DMS79 treated with DMSO at 0.1 percent for 48 hours (cell line): ENCODE measurements around the gene IDI1.
"Not testable (repeated sequence)": the region's sequence is repeated elsewhere in the genome, so short reads cannot be mapped to it uniquely, and the experiment has no call there.

ENCODE experiments used
- DNase-seq: peaks from one replicate; lab custom pipeline; 2025; lab: John Stamatoyannopoulos, UW

The IDI1 gene

DNA sequence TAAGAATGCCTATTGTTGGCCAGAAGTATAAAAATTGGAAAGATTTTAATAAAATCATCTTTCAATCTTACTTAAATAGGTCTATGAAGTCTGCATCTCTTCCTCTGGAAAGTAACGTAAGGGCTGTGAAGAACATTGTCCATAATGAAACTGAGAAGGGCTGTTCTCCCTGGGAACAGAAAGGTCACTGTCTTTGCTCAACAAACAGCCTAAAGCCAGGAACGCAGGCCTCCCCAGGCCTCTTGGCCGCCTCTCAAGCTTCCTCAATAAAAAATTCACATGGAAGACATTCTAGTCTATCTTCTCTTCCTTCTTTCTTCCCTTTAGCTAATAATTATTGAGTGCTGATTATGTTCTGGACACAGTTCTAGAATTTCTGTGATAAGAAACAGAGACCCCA is 14.2 kb downstream of the IDI1 start:
- no peak for DNase-seq

DNA sequence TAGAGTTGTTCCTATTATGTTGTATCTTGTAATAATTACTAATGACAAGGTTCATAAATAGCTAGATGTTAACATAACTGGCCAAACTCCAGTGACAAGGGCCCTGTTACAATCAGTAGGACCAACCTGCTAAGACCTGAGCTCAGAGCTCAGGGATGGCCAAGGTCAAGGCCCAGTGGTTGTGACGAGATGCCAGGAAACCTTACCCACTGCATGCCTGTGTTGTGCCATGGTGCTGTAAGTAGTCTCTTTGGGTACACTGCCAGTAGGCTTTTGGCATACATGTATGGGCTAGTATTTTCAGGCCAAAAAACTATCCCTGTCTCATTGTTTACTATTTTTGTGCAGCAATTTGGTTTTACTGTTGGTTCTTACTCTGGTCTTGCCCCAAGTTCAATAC is 15.3 kb downstream of the IDI1 start:
- DNase-seq, result no peak

- DNase-seq, result no peak
Observed at GRCh38 chr10:1029838-1030237, 19.1 kb downstream of the IDI1 start.

DNA sequence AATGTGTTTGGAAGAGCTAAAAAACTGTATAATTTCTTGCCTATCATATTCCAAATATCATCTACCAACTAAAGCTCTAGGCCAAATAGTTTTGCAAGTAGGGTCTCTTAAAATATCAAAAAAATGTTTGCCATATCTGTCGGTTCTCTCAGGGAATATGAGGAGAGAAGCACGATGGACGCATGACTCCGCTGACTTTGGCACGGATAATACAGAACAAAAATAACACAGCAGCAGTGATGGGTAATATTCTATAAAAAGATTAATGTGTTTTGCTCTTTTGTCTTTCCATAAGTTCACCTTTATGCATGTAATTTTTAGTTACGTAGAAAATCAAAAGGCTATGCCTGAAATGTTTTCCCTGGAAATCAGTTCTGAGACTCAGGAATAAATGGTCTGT is 22.3 kb downstream of the IDI1 start:
- DNase-seq, result no peak

GRCh38 chr10:1025683-1026082 is 23.2 kb downstream of the IDI1 start, which contains the start of gene IDI2:
TSS of gene IDI2 (minus strand) at chr10:1025859. CDS start at chr10:1024723, 1,136 bp downstream.
- DNase-seq, result no peak

- DNase-seq, result no peak
Observed at GRCh38 chr10:1024103-1024502, 24.8 kb downstream of the IDI1 start.

DNA sequence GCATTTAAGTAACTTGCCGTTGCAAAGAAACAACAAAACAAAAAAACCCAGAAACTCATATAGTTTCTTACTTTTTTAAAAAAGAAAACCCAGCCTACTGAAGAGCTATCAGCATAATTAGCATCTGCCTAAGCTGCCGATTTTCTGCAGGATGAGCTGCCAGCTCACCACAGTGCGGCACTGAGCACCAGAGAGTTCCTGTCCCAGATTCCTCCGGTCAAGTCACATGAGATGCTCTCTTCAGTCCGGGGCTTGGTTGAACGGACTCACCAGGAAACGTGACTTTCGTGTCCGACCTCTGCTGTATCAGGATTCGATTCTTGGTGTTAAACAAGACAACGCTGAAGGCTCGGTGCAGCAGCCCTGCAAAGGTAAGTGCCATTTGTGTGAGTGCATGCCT is 26.5 kb downstream of the IDI1 start:
- no peak for DNase-seq

DNA sequence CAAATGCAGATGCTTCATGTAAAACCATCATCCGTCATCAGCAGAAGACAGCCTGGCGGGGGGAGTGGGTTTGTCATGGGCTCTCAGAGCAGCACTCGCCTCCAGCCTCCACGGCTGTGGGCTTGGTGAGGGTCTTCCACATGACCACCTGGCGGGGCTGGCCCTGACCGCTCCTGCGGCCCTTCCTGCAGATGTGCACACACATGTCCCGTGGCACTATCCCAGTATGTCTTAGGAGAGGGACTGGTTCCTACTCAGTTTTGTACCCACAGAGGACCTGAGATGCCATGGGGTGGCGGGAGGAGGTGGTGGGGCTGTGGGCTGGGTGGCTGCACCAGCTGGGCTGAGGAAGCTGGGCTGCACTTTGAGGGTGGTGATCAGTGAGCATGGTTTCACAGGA is 28.0 kb downstream of the IDI1 start:
- no peak for DNase-seq

DNA sequence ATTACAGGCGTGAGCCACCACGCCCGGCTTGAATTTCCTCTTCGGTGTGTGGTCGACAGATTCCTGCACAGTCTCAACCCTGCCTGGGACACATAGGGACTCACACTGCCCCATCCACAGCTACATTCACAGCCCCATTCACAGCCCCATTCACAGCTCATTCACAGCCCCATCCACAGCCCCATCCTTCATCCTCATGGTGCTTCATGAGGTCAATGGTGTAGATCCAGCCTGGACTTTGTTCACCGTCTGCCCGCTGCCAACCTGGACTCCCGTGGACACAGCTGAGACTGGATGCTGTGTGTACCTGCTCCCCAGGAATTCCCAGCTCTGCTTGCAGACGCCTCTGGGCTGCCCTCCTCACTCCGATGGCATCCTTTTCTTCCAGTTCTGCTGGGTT is 28.5 kb downstream of the IDI1 start:
- DNase-seq, result no peak

DNA sequence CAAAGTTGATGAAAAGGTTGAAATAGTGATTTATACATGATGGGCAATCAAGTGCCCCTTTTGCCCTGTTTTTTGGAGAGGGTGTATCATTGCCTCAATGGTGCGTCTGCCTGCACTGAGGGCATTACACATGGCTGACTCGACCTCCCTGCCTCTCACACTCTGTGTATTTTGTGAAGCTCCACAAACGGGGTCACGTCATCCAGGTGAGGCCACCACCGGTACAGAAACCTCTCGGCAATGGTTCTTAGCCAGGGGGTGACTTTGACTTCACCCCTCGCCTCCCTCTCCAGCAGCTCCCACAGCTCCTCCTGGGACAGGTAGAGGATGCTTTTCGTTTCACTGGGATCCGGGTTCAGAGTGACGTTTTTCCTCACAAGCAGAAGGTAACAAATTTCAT is 29.6 kb downstream of the IDI1 start:
- DNase-seq, result no peak

DNA sequence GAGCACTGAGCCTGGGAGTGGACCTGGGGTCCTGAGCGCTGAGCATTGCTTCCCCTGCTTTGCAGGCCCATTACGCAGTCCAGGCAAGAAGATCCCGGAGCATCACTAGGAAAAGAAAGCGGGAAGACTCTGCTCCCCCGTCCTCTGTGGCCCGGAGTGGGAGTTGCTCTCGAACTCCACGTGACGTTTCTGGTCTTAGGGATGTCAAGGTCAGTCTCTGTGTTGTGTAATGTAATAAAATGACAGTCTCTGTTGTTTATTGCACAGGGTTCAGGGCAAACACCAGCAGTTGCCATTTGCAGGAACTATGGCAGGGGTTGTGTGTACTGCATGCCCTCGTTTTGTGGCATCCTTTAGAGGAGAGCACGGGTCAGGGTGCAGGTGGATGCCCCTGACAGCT is 33.2 kb downstream of the IDI1 start:
- DNase-seq, result no peak

- no peak for DNase-seq
Observed at GRCh38 chr10:1011696-1012095, 37.2 kb downstream of the IDI1 start.

DNA sequence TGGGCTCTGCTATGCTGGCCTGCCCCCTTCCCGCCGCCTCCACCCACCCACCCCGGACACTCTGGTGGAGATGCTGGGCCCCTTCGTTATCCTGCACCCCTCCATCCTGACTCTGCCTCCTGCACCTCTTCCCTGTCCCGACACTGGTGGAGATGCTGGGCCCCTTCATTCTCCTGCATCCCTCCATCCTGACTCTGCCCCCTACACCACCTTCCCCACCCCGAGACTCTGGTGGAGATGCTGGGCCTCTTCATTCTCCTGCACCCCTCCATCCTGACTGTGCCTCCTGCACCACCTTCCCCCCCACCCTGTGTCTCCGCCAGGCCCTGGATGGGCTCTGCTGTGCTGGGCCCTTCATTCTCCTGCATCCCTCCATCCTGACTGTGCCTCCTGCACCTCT is 38.2 kb downstream of the IDI1 start:
- no peak for DNase-seq

DNA sequence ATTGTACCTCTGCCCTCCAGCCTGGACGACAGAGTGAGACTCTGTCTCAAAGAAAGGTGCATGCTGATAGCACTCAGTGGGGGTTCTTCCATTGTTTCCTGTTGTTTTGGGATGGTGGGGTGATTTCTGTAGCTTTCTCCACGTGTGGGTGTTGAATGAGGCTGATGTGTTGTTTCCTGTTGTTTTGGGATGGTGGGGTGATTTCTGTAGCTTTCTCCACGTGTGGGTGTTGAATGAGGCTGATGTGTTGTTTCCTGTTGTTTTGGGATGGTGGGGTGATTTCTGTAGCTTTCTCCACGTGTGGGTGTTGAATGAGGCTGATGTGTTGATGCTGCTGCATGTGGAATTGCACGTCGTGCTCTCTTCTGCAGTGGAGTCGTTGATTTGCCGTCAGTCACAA is 39.0 kb downstream of the IDI1 start:
- DNase-seq, result not testable (repeated sequence)

DNA sequence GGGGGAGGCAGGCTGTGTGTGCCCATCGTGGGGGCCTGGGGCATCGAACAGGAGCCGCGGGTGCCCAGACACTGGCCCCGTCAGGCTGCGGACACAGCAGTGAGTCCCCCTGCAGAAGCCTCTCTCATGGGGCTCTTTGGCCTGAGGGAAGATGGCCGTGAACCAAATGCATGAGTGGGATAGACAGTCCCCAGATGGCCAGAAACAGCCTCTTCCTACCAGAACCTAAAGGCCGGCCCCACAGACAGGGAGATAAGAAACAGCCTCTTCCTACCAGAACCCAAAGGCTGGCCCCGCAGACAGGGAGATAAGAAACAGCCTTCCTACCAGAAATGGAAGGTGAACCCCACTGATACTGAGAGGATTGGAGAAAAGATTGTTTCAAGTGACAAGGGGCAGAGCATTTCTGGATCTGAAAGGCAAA is 39.8 kb downstream of the IDI1 start:
- DNase-seq, result no peak

DNA sequence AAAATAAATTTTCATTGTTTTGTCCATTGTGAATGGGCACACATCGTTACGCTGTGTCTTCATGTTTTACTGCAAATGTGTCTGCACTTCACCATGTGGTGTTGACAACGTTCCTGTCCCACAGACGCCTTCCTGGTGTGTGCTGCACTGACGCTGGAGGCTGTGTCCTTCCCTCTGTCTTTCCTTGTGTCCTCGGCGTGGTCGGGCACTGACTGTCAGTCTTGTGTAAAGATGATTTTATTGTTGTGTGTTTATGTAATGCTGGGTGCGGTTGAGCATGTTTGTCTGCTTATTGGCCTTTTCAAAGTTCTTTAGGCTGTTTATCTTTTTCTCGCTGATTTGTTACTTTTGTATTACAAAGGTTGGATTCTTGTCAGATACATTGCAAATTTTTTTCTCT is 41.3 kb downstream of the IDI1 start:
- no peak for DNase-seq

GRCh38 chr10:1006573-1006972 is 42.3 kb downstream of the IDI1 start:
- DNase-seq, result no peak

- DNase-seq, result no peak
Observed at GRCh38 chr10:1003884-1004670, 44.8 kb downstream of the IDI1 start.

DNA sequence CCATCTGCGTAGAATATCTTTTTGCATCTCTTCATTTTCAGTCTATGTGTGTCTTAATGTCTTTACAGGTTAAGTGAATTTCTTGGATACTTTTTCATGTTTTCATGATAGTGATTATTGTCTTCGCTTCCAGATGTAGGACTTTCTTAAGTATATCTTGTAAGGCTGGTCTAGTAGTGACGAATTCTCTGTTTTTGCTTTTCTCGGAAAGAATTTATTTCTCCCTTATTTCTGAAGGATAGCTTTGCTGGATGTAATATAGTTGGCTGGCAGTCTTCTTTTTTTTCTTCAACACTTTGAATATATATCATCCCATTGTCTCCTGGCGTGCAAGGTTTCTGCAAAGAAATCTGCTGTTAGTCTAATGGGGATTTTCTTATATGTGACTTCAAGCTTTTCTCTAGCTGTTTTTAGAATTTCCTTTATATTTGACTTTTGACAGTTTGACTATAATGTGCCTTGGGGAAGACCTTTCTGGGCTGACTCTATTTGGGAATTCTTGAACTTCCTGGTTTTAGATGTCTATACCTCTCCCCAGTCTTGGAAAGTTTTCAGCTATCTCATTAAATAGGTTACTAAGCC is 46.4 kb downstream of the IDI1 start:
- DNase-seq, result no peak

GRCh38 chr10:997266-998022 is 51.5 kb downstream of the IDI1 start:
- no peak for DNase-seq

DNA sequence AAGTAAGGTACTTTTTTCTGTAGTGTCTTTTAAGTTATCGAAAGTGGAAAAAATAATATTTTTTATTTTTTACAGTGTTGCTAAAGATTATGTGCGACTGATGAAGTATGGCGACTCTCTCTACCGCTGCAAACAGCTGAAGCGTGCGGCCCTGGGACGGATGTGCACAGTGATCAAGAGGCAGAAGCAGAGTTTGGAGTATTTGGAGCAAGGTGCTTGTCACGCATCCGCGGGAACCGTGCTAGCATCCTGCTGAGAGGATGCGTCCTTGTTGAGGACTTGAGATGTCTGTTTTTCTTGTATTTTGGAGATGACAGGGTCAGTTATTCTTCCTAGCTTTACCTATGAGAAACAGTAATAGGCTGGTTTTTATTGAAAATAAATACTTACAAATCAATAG is 52.9 kb downstream of the IDI1 start:
- DNase-seq, result no peak

- no peak for DNase-seq
Observed at GRCh38 chr10:995559-995926, 53.4 kb downstream of the IDI1 start.

DNA sequence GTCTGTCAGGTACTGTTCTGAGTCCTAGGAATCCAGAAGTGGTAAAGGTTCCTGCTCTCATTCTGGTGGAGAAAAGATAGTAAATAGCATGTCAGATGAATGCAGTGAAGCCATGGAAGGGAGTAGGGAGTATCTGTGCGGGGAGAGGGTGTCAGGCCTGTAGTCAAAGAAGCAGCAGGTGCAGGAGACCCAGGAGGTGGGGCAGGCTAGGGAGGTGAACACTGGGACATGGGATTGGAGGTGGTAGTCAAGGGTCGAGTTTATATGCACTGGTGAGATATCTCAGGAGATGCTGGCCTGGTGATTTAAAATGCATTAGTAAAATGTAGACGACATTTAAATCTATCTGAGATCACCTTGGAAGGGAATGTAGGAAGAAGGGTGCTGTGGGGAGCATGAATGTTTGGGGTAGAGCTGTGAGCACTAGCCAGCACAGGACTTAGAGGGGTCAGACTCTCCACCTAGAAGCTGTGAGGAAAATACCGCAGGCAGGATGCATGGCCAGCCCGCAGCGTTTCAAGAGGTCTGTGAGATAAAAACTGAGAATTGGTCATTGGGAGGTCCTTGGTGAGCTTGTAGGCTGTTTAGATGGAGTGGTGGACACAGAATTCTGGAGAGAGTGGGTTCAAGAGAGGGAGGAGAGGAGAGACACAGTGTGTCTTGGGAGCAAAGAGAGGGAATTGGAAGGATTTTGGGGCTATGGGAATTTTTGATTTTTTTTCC is 53.9 kb downstream of the IDI1 start:
- no peak for DNase-seq
